Smooth muscle cell (in vitro differentiated cells): ENCODE results near the gene IMPG2. TPM values are rescaled to one million over a fixed set of nuclear protein-coding genes. Genes with fewer than 3 reads are reported as not detected.

ENCODE experiments used
- DNase-seq: peaks from one replicate; lab custom pipeline; 2025; ENCODE audit not compliant: unreplicated experiment; lab: John Stamatoyannopoulos, UW
- H2AFZ ChIP-seq: fragments of 200-600 bp; sonication (generic); 2 replicates; pipeline ENCODE4 v1.6.0; 2016; ENCODE audit warnings: antibody characterized with exemption, low read depth, mild to moderate bottlenecking
- H3F3A ChIP-seq: fragments of 200-600 bp; sonication (generic); 2 replicates; pipeline ENCODE4 v1.6.0; 2017; ENCODE audit warnings: antibody characterized with exemption, low read depth
- H3K27ac ChIP-seq: fragments of 200-600 bp; sonication (generic); 2 replicates; pipeline ENCODE4 v1.5.1; 2016; ENCODE audit warnings: low read depth, mild to moderate bottlenecking
- H3K27me3 ChIP-seq: fragments of 200-600 bp; sonication (generic); 2 replicates; pipeline ENCODE4 v1.6.1; 2016; ENCODE audit warnings: low read depth, mild to moderate bottlenecking
- H3K36me3 ChIP-seq: fragments of 200-600 bp; sonication (generic); 2 replicates; pipeline ENCODE4 v1.5.1; 2016; ENCODE audit warnings: low read depth
- H3K4me1 ChIP-seq: fragments of 200-600 bp; sonication (generic); 2 replicates; pipeline ENCODE4 v1.5.1; 2016; ENCODE audit warnings: low read depth
- H3K4me2 ChIP-seq: fragments of 200-600 bp; sonication (generic); 2 replicates; pipeline ENCODE4 v1.6.0; 2016; ENCODE audit warnings: mild to moderate bottlenecking
- H3K4me3 ChIP-seq: fragments of 200-600 bp; sonication (generic); 2 replicates; pipeline ENCODE4 v1.5.1; 2016; ENCODE audit warnings: mild to moderate bottlenecking
- H3K79me2 ChIP-seq: fragments of 200-600 bp; sonication (generic); 2 replicates; pipeline ENCODE4 v1.6.0; 2016; ENCODE audit warnings: low read depth, mild to moderate bottlenecking
- H3K9ac ChIP-seq: fragments of 200-600 bp; sonication (generic); 2 replicates; pipeline ENCODE4 v1.6.0; 2016; ENCODE audit warnings: low read depth
- H3K9me3 ChIP-seq: fragments of 200-600 bp; sonication (generic); replicated peaks from 2 replicates; pipeline ENCODE4 v1.5.1; 2016; ENCODE audit warnings: low read depth
- H4K20me1 ChIP-seq: fragments of 200-600 bp; sonication (generic); 2 replicates; pipeline ENCODE4 v1.6.0; 2016; ENCODE audit warnings: low read depth
- CTCF ChIP-seq: fragments of 200-600 bp; sonication (generic); IDR thresholded peaks from 2 replicates; pipeline ENCODE4 v1.5.1; 2017; ENCODE audit warnings: borderline replicate concordance, mild to moderate bottlenecking, antibody characterized with exemption; ENCODE audit not compliant: insufficient read depth, poor library complexity, severe bottlenecking
- WGBS: methylation state at CpG from one replicate; pipeline ENCODE4 v1.1.7; 2016; ENCODE audit warnings: low lambda C conversion rate; 5-methylcytosine and 5-hydroxymethylcytosine counted together
- polyA plus RNA-seq: library from polyadenylated mRNA; unstranded; fragments of >200 nt; fragmentation: Nextera tagmentation; extraction: Ambion mirVana; gene quantifications from 2 replicates; pipeline ENCODE4 v1.2.1, GENCODE V29; 2016
- total RNA-seq: library from RNA; depleted of rRNA; stranded (reverse); fragments of >200 nt; gene quantifications from 2 replicates; pipeline ENCODE4 v1.2.3, GENCODE V29; 2014

The IMPG2 gene
- total and polyA plus RNA-seq, 2 experiments from 2014 or later: 0.03 to 0.67 TPM

GRCh38 chr3:101262393-101263240, 57.8 kb downstream of the IMPG2 start:
- Histone ChIP-seq H3K4me2 (no peak overlapping the region), H3K79me2 (no peaks in the 10 kb centered on the region), H3F3A (no peaks in the 10 kb centered on the region), H3K27ac (no peak overlapping the region), H4K20me1 (no peaks in the 10 kb centered on the region), H3K27me3 (no peaks in the 10 kb centered on the region), H2AFZ (no peak overlapping the region), H3K36me3 (no peaks in the 10 kb centered on the region), H3K9me3 (no peaks in the 10 kb centered on the region), H3K4me1 (no peaks in the 10 kb centered on the region), H3K9ac (no peak overlapping the region), H3K4me3 (no peak overlapping the region)
- TF ChIP-seq CTCF: no peak
- no peak for DNase-seq

DNA sequence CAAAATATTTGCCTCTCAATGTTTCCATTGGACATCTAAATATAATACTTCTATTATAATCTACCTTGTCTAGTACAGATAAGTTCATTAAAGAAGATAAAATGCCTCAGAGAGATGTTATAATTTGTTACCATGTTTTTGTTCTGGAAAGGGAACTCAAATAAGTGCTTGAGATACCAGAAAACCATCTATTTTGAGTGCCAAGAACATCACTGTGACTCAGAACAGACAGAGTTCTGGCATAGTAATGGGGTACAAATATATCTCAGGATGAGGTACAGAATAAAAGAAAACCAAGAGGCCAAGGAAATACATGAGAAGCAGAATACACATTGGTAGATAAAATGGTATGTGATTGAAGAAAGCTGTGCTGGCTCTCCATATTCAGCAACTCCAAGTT, 58.9 kb downstream of the IMPG2 start:
- H3K36me3 ChIP-seq: no peaks in the 10 kb centered on the region
- no peak for TF ChIP-seq CTCF
- H3K9ac ChIP-seq: no peak overlapping the region
- no peaks in the 10 kb centered on the region for H3K27me3 ChIP-seq
- no peaks in the 10 kb centered on the region for H4K20me1 ChIP-seq
- H3K79me2 ChIP-seq: no peaks in the 10 kb centered on the region
- H2AFZ ChIP-seq: no peak overlapping the region
- no peaks in the 10 kb centered on the region for H3F3A ChIP-seq
- DNase-seq: no peak
- H3K27ac ChIP-seq: no peak overlapping the region
- H3K4me3 ChIP-seq: no peak overlapping the region
- H3K4me2 ChIP-seq: no peak overlapping the region
- no peaks in the 10 kb centered on the region for H3K4me1 ChIP-seq
- no peaks in the 10 kb centered on the region for H3K9me3 ChIP-seq

DNA sequence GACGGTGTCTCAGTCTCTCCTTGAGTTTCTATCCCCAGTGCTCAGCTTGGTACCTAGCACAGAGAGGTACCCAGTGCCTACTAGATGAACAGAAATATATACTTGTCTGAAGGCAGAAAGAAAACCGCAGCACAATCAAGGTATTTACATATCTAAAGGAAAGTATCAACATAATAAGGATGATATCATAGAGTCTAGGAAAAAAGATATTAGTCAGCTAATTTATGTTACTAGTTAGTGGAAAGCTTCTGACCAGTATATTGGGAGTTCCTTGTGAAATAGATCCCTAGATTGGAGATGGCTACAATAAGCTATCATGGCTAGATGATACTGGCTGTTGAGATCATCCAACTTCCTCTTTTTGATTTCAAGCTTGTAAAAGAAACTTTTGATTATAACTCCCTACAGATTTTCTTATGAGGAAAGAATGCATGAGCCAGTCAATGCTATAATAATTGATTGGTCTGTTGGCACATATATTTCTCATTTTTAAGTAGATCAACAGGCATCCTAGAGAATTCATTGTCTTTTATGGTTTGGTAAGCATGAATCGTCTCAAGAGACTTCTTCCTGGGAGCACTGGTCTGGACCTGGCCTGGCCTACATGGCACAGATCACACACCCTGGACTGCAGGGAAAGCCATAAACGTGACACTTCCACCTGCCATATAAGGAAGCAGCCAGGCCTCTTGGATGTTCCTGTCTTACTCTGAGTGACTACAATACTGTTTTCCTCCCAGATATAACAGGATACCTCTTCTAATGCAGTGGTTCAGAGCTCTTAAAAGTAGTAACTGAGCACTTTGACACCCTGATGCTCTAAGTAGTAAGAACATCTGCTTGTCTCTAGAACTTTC, 60.7 kb downstream of the IMPG2 start:
- no peaks in the 10 kb centered on the region for H3K4me1 ChIP-seq
- H3K79me2 ChIP-seq: no peaks in the 10 kb centered on the region
- H3K36me3 ChIP-seq: no peaks in the 10 kb centered on the region
- no peak for DNase-seq
- WGBS: 77% methylated on average over 4 of the region's 4 CpGs
- no peak overlapping the region for H3K4me3 ChIP-seq
- no peaks in the 10 kb centered on the region for H4K20me1 ChIP-seq
- no peak overlapping the region for H3K27ac ChIP-seq
- no peaks in the 10 kb centered on the region for H3F3A ChIP-seq
- no peak overlapping the region for H3K9ac ChIP-seq
- no peak overlapping the region for H3K4me2 ChIP-seq
- H3K27me3 ChIP-seq: no peaks in the 10 kb centered on the region
- no peaks in the 10 kb centered on the region for H3K9me3 ChIP-seq
- no peak for TF ChIP-seq CTCF
- no peak overlapping the region for H2AFZ ChIP-seq
